Activated CD4-positive, alpha-beta T cell treated with anti-CD3 and anti-CD28 coated beads, Interleukin-2, amount 50 U/mL, for 1 hour (primary cell): ENCODE data around the gene NPR3.

Experiments
- DNase-seq: peaks from one replicate; pipeline ENCODE4 v3.0.0-alpha.2; 2020

The NPR3 gene

DNA sequence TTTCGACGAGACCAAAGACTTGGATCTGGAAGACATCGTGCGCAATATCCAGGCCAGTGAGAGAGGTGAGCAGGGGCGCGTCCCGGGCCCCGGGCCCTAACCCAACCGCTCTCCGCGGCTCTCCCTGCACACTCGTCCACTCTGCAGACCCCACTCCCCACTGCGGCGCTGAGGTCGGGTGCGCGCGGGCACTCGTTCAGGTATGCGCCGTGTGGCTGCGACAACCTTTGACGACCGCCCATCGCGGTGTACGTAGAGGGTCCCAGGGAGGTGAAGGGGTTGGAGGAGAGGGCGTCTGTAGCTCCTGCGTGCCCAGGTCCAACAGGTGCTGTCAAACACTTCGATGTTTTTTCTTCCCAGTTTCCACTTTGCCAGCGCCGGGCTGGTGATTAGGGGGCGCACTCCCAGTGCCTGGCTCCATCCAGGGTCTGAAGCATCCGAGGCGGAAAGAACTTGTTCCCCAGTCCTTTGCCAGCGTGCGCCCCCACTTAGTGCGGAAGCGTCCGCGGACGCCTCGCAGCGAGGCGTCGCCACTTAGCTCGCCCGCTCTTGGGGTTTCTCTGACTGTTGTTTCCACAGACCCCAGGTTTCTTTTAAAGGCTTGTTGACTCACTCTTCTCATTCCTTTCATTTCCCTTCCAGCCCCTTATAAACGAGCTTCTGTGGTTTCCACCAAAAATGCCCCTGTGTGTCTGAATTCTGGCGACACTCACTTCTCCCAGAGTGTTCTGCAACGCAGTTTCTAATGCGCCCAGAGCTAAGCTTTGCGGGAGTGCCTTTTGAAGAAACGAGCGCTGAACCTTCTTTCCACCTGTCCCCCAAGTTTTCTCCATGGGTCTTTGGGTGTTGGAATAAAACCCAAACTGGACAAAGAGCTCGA lies 1.6 kb downstream of the NPR3 start:
- DNase-seq = no peak

DNA sequence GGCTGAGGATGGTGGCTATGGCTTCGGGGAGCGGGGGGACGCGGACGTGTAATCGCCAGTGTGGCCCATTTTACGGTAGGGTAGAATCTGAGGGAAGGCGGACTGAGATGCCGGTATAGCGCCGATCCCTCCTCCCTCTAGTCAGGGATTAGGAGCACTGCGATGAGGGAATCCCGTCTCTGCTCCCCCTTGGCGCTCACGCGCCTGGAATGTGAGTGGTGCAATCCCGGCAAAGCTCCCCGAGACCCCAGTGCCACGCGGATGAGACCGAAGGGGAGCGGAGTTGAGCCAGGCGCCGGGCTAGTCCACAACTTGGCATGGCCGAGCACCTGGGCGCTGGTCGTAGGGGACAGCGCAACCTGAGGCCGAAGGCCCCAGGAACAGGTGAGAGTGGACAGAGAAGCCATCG lies 2.2 kb downstream of the NPR3 start:
- no peak for DNase-seq

DNA sequence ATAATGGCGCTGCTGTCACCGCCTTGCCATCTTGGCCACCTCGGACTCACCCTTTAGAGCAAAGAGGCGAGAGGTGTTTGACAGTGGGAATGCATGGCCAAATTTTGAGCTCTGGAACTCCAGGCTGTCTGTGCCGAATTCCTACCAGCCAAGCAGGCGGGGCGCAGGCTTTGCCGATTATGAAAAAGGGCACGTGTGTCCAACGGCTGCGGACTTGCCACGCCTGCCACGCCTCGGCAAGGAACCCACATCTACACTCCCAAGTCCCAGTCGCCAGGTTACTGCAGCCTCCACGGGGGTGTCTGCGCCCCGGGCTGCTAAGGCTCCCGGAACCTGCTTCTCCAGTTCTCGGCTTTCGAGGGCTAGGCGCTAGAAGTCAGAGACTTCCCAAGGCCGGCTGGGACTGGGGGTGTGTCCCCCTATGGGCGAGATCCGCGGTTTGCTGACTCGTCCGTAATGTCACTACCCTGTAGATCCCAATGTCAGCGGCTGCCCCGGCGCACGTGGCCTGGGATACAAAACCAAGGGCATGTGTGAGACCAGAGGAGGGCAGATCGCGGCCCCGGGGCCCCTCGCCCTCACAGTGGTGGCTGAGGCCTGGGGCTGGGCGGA lies 2.8 kb downstream of the NPR3 start:
- DNase-seq = no peak

DNA sequence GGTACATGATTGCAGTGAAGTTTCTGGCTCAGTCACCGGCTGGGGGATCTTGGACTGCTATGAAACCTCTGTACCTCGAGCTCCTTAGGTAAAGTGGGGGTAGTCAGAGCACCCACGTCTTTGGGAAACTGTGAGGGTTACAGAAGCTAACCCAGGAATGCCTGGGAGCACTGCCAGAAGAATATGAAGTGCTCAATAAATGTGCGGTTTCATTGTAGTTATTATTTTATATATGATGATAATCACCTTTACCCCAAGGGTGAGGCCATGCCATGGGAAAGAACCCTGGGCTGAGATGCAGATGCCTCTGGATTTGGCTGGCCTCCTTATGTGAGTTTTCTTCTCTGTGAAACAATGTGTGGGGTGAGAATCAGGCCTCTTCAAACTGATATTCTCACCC lies 3.7 kb downstream of the NPR3 start:
- DNase-seq = no peak

DNA sequence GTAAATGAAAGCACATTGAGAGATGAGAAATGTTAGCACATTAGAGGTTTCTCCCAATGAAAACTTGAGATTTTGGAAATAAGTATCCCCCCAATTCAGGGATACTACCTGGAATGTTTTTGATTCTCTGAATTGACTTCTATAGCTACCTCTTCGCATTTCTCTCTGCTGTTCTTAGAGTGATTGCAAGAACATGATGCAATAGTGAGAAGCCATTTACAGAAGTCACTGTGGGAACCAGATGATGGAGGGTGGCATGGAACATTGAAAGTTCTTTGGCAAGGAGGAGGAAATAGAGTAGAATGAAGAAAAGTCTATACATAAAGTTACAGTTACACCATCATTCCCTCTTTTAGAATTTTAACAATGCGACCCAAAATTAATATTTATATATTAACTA lies 9.2 kb downstream of the NPR3 start:
- DNase-seq = no peak

DNA sequence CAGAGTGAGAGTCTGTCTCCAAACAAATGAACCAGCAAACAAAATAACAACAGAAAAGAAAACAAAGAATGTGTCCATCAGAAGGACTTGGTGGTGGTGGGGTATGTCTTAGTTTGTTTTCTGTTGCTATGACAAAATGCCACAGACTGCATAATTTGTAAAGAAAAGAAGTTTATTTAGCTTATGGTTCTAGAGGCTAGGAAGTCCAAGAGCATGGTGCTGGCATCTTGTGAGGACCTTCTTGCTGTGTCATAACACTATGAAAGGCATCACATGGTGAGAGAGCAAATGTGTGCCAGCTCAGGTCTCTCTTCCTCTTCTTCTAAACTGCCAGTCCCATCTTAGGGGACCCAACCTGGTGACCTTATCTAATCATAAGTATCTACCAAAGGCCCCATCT lies 10.5 kb downstream of the NPR3 start:
- no peak for DNase-seq

DNA sequence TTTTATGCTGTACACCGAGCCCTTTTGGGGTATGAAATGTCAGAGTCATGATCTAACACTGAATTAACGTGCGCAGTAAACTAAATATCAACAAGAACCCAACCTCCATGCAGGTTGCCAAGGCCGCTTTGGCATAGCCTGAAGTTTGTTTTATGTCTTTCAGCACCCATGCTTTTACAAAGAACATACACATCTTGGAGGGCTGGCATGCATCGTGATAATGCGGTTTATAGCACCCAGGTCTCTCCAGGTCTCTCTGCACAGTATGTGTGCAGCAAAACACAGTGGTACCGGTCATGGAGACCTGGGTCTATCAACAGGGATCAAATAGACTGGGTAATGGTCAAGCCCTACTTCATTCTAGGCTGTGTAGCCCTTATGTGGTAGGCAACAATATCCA lies 11.8 kb downstream of the NPR3 start:
- no peak for DNase-seq

DNA sequence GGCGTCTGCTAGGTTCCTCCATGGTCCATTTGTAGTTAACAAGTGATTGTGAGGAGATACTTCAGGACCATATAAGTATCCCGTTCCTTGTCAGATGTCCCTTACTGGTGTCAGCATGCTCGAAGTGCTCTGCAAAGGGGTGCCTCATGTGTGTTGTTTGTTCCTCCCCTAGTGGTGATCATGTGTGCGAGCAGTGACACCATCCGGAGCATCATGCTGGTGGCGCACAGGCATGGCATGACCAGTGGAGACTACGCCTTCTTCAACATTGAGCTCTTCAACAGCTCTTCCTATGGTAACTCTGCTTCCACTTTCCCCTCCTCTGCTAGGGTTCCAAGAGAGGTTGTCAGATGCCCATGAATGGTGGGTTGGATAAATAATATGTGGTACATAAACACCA lies 13.4 kb downstream of the NPR3 start:
- DNase-seq = no peak

DNA sequence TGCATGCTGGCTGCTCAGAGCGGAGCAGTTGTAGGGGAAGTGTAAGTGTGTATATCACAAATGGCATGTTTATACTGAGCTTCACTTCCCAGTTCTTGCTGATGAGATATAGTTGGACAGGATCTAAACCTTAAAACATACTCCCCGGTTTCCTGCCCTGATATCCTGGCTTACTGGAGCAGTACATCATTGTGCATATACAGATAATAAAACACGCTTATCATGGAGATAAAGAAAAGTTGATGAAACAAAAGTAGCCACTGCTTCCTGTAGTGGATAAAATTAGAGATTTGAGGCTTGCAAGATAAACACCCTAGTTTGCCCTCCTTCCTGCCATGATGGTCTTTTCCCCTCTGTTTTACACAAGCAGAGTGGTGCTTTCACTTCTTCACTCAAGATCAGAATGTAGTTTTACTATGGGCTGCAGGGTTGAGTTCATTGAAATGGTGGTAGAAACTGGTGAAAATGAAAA lies 15.0 kb downstream of the NPR3 start:
- no peak for DNase-seq

DNA sequence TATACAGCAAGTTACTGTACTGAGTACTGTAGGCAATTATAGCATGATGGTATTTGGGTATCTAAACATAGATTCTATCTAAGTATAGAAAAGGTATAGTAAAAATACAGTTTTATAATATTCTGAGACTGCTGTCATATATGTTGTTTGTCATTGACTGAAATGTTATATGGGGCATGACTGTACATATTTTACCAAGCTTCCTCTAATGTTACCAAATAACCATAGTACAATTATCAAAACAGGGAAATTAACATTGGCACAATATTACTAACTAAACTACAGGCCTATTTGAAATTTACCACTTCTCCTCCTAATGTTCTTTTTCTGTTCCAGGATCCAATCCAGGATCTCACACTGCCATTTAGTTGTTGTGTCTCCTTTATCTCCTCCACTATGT lies 18.5 kb downstream of the NPR3 start:
- no peak for DNase-seq

DNA sequence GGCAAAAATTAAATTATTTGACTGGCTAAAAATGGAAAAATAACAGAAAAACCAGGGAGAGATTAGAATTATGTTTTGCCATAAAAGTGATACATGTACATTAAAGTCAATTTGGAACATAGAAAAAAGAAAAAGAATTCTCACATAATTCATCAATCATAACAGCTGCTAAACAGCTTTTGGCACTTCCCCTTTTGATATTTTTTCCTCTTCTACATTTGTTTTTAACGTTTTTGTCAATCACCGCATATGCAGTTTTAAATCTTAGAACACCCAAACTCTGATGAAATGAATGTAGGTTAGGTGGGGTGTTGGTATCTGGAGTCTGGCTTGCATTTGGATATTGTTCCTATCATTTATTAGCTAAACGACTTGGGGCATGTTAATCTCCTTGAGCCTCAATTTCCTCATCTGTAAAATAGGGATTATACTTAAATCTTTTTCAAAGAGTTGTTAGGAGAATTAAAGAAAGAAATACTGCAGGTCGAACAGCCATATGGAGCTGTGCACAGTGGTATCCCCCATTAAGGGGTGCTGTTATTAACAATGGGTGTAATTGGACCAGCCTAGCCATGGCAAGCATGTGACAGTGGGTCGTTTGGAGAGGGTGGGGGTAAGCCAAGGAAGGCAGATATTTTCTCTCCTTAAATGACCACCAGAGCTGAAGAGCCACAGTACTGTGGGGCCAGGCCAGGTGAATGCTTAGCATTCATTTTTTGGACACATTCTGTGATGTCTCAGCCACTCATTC lies 22.6 kb downstream of the NPR3 start:
- DNase-seq = no peak

DNA sequence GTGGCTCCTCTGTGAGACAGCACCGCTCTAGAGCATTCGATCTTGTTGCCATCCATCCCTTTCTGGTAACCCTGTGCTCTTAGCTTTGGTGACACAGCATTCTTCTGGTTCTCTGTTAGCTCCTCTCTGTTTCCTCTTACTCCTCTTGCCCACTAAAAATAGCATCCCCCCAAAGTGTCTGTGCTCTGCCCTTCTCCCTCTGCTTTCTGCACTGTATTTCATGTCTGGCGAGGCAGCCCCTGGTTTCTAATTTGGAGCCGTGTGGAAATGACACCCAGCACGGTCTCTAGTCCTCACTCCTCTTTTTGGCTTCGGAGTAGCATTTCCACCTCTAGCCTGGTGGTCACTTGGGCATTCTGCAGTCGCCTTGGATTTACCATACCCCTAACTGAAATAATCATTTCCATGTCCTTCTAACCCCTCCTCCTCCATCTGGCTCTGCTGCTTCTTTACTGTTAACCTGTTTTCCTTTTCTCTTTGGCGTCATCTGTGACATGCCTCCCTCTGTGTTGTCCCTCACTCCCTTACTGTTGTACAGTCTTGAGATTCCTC lies 23.8 kb downstream of the NPR3 start:
- no peak for DNase-seq

DNA sequence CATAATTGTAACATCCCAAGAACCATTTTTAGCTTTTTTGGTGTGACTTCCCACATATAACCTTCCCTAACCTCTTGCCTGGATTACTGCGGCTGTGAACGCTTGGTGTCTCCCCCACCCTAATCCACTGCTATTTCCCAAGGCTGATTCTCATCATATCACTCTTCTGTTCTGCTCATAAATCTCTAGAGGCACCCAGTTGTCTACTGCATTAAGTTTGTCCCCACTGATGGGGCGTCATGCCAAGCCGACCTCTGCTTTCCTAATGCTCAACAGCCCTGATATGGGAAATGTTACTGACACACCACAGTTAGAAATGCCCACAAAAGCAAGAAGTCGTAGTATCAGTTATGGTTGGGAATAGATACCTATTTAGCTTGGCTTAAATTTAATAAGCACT lies 24.4 kb downstream of the NPR3 start:
- no peak for DNase-seq

DNA sequence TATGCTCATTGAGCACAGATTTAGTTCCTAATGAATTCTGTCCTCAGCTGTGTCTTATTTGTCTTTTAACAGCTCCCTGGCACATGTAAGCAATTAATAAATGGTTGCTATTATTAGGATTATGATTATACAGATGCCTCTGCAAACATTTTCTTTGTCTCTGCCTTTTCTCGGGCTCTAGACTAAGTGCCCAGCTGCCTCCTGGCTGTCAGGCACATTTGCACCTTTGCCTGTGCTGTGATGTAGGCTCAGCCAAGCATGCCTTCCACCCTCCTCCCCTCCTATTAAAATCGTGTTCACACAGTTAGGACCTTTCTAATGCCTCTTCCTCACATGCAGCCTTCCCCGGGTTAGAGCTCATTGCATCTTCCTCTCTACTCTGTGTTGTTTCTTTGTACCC lies 25.7 kb downstream of the NPR3 start:
- no peak for DNase-seq

DNA sequence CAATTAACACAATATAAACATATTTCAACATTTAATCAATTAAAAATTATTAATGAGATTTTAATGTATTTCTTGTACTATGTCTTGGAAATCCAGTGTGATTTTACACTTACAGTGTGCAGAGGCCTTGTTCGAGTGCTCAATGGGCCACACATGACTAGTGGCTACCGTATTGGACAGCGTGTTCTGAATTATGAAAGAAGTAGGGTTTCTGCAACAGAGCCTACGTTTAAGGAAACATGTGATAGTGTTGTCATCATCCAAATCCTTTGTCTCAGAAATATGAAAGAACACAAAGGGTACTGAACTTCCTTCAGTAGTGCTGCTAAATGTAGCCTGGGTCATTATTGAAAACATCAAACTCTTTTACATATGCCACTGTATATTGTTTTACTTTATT lies 29.5 kb downstream of the NPR3 start:
- no peak for DNase-seq

DNA sequence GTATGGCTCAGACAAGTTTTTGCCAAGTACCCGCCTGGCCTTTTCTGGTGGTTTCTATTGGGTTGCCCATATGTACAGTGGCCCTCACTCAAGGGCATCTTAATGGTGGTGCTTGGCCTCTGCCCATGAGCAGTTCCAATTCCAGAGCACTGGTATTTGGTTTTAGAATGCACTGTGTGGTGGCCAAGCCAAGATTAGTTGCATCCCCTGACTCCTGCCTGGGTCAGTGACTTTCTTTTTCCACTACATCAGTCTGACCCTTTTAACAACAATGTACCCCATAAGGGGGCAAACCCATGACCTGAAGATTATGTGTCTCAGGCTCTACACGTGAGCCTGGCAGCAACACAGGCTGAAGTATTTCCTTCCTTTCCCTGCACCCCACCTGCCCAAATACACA lies 34.2 kb downstream of the NPR3 start:
- no peak for DNase-seq

DNA sequence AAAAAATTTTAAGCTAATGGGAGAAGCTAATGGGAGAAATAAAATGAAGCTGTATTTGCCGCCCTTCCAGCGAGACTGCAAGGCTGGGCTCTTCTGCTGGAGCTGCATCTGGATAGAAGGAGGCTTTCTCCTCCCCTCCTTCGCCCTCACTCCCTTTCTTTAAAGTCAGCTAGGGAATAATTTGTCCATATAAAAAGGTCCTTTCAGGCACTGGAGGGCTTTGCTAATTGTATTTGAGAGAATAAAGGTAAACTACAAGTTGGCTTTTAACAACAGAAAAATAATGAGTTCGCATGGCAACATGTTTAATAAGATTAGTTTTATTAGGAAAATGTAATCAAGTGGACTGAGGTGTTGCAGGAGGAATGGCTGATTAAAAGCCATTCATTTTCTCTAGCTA lies 41.3 kb downstream of the NPR3 start:
- no peak for DNase-seq

DNA sequence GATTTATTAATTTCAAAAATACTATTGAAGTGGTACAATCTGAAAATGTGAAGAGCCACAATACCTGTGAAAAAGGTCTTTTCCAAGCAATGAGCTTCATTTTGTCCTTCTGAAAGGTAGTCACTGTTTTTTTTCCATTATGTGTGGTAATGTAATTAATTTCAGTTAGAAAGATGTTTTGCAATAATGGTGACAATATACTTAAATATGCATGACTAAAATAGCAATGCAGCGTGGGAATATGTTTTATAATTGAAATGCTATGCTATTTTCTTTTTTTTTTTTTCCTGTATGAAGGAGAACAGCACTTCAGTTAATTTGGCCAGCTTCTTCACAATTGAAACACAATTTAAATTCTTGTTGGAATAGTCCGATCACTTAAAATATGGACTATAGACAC lies 41.9 kb downstream of the NPR3 start:
- no peak for DNase-seq

DNA sequence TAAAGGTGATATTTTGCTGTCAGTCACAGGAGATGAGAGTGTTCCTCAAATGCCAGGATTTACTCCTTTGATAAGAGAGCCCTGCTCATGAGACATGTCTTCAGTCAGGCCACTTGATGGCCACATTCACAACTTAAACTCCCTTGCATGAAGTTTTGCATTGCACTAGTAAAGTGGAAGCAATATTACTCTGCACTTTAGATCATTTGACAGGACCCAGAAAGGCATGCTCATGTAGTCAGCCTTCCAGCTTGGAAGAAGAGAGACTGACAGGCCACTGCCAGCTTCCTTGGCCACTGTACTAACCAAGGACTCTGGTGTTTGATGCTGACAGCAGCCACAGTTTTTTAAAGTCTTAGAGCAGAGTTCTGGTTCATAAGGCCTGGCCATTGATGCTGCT lies 42.6 kb downstream of the NPR3 start:
- no peak for DNase-seq

DNA sequence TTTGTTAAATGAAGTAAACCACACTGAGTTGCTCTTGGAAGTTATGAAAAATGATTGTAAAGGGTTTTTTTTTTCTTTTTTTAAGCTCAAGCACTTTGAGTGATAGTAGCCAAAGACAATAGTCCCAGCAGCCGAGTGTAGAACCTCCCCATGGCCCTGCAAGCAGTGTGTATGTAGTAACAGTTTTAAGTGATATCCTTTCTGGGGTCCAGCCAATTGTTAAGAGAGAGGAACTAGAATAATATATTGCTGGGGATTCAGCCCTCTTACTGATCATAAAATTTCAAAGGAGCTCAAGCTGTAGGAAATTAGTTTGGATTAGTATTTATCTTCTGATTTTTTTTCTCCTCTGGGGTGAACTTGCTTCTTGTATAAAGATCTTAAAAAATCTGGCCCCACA lies 43.2 kb downstream of the NPR3 start:
- no peak for DNase-seq

DNA sequence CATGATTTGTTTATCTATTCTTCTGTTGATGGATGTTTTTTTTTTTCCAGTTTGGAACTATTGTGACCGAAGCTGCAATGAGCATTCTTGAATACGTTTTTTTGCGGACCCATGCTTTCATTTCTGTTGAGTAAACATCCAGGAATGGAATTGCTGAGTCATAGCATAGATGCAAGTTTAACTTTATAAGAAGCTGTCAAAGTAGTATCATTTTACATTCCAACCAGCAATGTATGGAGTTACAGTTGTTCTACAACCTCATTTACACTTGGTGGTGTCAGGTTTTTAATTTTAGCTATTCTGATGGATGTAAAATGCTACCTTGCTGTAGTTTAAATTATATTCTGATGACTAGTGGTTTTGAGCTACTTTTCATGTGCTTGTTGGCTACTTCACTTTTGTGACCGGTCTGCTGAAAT lies 49.0 kb downstream of the NPR3 start:
- DNase-seq = no peak

DNA sequence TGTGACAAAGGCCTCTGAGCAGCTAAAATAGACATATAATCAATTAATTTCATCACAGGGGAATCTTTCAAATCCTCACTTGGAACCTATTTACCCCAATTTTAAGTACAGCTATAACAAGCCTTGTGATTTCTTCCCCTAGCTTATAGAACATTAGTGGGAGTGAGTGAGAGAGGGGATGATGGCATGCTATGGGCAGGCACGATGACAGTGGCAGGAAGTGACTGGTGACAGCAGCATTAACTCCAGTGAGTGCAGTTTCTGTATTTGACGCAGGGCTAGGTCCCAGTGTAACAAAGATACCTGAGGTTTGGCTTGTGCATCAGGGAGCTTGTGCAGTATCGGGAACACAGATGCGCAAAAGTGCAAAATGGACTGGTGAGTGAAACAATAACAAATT lies 54.1 kb downstream of the NPR3 start:
- DNase-seq = no peak

DNA sequence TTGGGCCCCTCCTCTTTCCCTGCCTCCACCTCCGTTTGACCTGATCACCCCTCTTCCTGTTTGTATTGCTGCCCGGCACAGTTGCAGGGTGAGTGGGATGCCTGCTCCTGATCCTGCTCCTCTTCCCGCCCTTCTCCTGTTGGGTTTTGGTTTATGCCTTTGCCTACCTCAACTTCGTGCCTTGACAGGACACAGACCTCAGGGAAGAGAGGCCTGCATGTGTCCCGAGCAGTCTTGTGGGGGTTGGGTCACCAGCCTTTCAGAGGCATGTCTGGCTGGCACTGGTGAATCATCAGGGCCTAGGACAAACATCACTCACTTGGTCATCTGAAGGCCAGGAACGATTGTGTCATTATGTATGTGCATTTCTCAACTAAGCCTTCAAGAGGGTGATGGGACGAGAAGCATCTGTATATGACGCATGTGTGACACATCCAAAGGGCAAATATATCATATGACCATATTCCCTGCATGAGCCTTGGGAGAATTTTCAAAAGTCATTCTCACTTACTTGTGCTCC lies 56.9 kb downstream of the NPR3 start:
- DNase-seq = no peak
